Cardiac muscle cell (in vitro differentiated cells and primary cell): ENCODE results near the gene DTWD1. TPM values are rescaled to one million over a fixed set of nuclear protein-coding genes. Genes with fewer than 3 reads are reported as not detected.
A peak's percentile ranks its signal among the peaks of the same experiment; 100 is the strongest.

Experiments used
- DNase-seq, 2 donors: peaks; one replicate each; pipeline versions ENCODE4 v3.0.0 to v3.0.0-alpha.2; 2010 to 2017; ENCODE audit warnings: low read depth in 1 of 2, low spot score in 1 of 2
- H3K27ac ChIP-seq: fragments of 200-600 bp; sonication (generic); 2 replicates; pipeline ENCODE4 v1.5.1; 2016
- H3K27me3 ChIP-seq: fragments of 200-600 bp; sonication (generic); 2 replicates; pipeline ENCODE4 v1.6.0; 2016; ENCODE audit warnings: control low read depth
- H3K36me3 ChIP-seq: fragments of 200-600 bp; sonication (generic); 2 replicates; pipeline ENCODE4 v1.5.1; 2016; ENCODE audit warnings: control low read depth
- H3K4me1 ChIP-seq: fragments of 200-600 bp; sonication (generic); 2 replicates; pipeline ENCODE4 v1.8.1; 2017; ENCODE audit warnings: low read depth, mild to moderate bottlenecking, mixed run types
- H3K4me3 ChIP-seq: fragments of 200-600 bp; sonication (generic); 2 replicates; pipeline ENCODE4 v1.5.1; 2016; ENCODE audit warnings: mild to moderate bottlenecking
- H3K9me3 ChIP-seq: fragments of 200-600 bp; sonication (generic); 2 replicates; pipeline ENCODE4 v1.5.1; 2017; ENCODE audit warnings: low read depth, mild to moderate bottlenecking, control low read depth
- polyA plus RNA-seq: library from polyadenylated mRNA; unstranded; fragments of >200 nt; fragmentation: Nextera tagmentation; extraction: Ambion mirVana; gene quantifications from 2 replicates; pipeline ENCODE4 v1.2.1, GENCODE V29; 2016
- total RNA-seq: library from RNA; depleted of rRNA; stranded (reverse); fragments of >200 nt; gene quantifications from 2 replicates; pipeline ENCODE4 v1.2.3, GENCODE V29; 2016
- TF ChIP-seq, protein P1 (sequence below): IDR thresholded peaks from 2 replicates; pipeline ENCODE4 v1.5.1; 2012; ENCODE audit warnings: low read depth, mild to moderate bottlenecking, low read length

Gene DTWD1
- total and polyA plus RNA-seq, 2 experiments from 2014 or later = 6.7 to 23.5 TPM

GRCh38 chr15:49621401-49621811, 558 bp downstream of the DTWD1 start:
- DNase-seq = peak in 1 of 2 donors; percentile 27
- Histone ChIP-seq H3K4me1 (peaks cover 10% of the 10 kb centered on the region), H3K27me3 (no peaks in the 10 kb centered on the region), H3K27ac (peak overlapping the region; percentile 79), H3K9me3 (no peaks in the 10 kb centered on the region), H3K4me3 (peak overlapping the region; percentile 64), H3K36me3 (peaks cover 8% of the 10 kb centered on the region)
- TF ChIP-seq, protein P1, sequence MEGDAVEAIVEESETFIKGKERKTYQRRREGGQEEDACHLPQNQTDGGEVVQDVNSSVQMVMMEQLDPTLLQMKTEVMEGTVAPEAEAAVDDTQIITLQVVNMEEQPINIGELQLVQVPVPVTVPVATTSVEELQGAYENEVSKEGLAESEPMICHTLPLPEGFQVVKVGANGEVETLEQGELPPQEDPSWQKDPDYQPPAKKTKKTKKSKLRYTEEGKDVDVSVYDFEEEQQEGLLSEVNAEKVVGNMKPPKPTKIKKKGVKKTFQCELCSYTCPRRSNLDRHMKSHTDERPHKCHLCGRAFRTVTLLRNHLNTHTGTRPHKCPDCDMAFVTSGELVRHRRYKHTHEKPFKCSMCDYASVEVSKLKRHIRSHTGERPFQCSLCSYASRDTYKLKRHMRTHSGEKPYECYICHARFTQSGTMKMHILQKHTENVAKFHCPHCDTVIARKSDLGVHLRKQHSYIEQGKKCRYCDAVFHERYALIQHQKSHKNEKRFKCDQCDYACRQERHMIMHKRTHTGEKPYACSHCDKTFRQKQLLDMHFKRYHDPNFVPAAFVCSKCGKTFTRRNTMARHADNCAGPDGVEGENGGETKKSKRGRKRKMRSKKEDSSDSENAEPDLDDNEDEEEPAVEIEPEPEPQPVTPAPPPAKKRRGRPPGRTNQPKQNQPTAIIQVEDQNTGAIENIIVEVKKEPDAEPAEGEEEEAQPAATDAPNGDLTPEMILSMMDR = no peak

GRCh38 chr15:49621887-49622286, 1.0 kb downstream of the DTWD1 start:
- DNase-seq = no peak
- Histone ChIP-seq H3K27ac (no peak overlapping the region), H3K36me3 (peaks cover 8% of the 10 kb centered on the region), H3K4me3 (peak overlapping the region; percentile 64), H3K4me1 (peaks cover 10% of the 10 kb centered on the region), H3K9me3 (no peaks in the 10 kb centered on the region), H3K27me3 (no peaks in the 10 kb centered on the region)
- TF ChIP-seq, protein P1 = no peak

GRCh38 chr15:49622561-49622960, 1.7 kb downstream of the DTWD1 start:
- Histone ChIP-seq H3K4me3 (no peak overlapping the region), H3K4me1 (peaks cover 10% of the 10 kb centered on the region), H3K27ac (no peak overlapping the region)

DNA sequence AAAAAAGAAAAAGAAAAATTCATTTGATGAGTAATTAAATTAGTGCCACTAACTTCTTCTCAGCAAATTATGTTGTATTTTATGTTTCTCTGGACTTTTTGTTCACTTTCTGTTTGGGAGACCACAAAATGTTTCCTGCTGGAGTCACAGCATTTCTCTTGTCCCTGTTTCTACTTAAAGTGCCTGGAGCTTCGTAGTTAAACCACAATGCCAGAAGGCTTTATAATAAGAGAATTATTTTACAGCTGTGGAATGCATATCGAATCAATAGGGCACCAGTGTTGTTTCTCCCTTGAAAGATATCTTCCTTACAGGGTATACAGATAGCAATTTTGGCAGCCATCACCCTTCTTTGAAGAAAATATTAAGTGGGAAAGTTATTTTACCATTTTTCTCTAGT, 3.2 kb downstream of the DTWD1 start:
- H3K27me3 ChIP-seq = no peaks in the 10 kb centered on the region
- H3K36me3 ChIP-seq = peaks cover 12% of the 10 kb centered on the region
- TF ChIP-seq, protein P1 = no peak
- H3K9me3 ChIP-seq = no peaks in the 10 kb centered on the region
- peaks cover 13% of the 10 kb centered on the region for H3K4me1 ChIP-seq
- no peak overlapping the region for H3K4me3 ChIP-seq
- DNase-seq = peak in 1 of 2 donors; percentile 47
- no peak overlapping the region for H3K27ac ChIP-seq

More at GRCh38 chr15:49622561-49622960, 1.7 kb downstream of the DTWD1 start:
- H3K9me3 ChIP-seq = no peaks in the 10 kb centered on the region
- H3K36me3 ChIP-seq = peaks cover 12% of the 10 kb centered on the region
- H3K27me3 ChIP-seq = no peaks in the 10 kb centered on the region
- DNase-seq = peak in 1 of 2 donors; percentile 58
- TF ChIP-seq, protein P1 = peak; percentile 29

DNA sequence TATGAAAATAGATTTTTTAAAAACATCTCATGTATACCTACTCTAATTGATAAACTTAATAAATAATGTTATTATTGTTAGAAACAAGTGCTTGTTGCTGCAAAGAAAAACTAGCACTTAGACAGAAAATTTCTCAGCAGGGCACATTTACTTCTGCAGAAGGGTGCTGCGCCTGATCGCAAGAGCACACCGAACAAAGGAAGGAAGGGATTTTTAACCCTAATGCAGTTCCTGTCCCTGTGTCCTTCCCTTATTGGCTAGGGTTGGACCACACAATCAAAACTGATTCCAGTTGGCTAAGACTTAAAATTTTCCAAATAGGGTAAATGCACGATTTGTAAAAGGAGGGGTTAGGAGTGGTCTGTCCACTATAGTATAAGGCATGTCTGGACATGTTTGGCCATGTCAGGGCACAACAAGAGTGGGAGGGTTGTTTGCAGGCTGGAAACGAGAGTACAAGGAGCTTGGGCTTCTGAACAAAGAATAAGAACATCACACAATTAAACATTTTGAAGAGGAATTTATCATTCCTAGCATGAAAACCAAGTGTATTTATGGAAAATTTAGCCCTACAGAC, 4.7 kb downstream of the DTWD1 start:
- Histone ChIP-seq H3K36me3 (peaks cover 12% of the 10 kb centered on the region), H3K4me3 (no peak overlapping the region), H3K27ac (no peak overlapping the region), H3K4me1 (peaks cover 7% of the 10 kb centered on the region), H3K27me3 (no peaks in the 10 kb centered on the region), H3K9me3 (no peaks in the 10 kb centered on the region)
- no peak for DNase-seq
- TF ChIP-seq, protein P1 = no peak
